ENCODE measurements around the gene EML4.

GRCh38 chr2:42245396-42245795 lies 76.2 kb downstream of the EML4 start:
- TF ChIP-seq MIXL1 (CRISPR knock-in tag; IDR thresholded peaks at IDR 0.05) (no peak), EZH2 (conservative IDR thresholded peaks at IDR 0.05; ENCODE audit: low read depth, low read length) (no peak), ZNF292 (CRISPR knock-in tag; IDR thresholded peaks at IDR 0.05; ENCODE audit: borderline replicate concordance, low read depth) (no peak), TEAD3 (CRISPR knock-in tag; optimal IDR thresholded peaks at IDR 0.05; ENCODE audit: borderline replicate concordance) (no peak), NCOA5 (CRISPR knock-in tag; IDR thresholded peaks at IDR 0.05) (no peak), FOXK1 (CRISPR knock-in tag; IDR thresholded peaks at IDR 0.05; ENCODE audit: borderline replicate concordance, low read depth) (no peak), AKAP8 (CRISPR knock-in tag; IDR thresholded peaks at IDR 0.05) (no peak), CHD4 (IDR thresholded peaks at IDR 0.05; ENCODE audit: borderline replicate concordance, low read length) (no peak), TCF7L2 (IDR thresholded peaks at IDR 0.05; ENCODE audit: low read depth, low read length) (no peak)
- TF ChIP-seq, protein P1, sequence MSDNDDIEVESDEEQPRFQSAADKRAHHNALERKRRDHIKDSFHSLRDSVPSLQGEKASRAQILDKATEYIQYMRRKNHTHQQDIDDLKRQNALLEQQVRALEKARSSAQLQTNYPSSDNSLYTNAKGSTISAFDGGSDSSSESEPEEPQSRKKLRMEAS (IDR thresholded peaks at IDR 0.05), result no peak

All from HepG2 (cell line).